NCI-H1436 treated with DMSO at 0.1 percent for 48 hours (cell line): ENCODE data around the gene NME7.
"Not testable (repeated sequence)": the region's sequence is repeated elsewhere in the genome, so short reads cannot be mapped to it uniquely, and the experiment has no call there.

Source experiments
- DNase-seq: peaks from one replicate; lab custom pipeline; 2025; lab: John Stamatoyannopoulos, UW

NME7 gene

GRCh38 chr1:169234780-169235179 is 132.8 kb downstream of the NME7 start:
- no peak for DNase-seq

DNA sequence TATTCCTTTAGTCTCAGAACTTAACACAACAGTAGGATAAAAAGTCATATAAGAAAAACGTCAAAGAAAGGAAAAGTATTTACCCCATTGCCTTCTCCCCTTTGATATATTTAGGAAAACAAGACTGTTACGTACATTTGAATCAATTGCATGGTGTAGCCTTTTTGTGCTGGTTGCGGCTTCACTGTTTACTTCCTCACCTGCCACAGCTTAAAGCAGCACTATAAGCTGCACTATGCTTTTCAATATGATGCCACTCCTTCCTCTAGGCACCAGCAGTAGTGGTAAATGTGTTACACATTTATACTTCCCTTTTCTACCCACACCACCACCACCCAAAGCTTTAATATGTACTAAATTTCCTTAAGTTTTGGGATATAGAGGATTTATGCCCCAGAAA is 150.0 kb downstream of the NME7 start:
- no peak for DNase-seq

GRCh38 chr1:169214598-169214997 is 153.0 kb downstream of the NME7 start:
- DNase-seq, result no peak

DNA sequence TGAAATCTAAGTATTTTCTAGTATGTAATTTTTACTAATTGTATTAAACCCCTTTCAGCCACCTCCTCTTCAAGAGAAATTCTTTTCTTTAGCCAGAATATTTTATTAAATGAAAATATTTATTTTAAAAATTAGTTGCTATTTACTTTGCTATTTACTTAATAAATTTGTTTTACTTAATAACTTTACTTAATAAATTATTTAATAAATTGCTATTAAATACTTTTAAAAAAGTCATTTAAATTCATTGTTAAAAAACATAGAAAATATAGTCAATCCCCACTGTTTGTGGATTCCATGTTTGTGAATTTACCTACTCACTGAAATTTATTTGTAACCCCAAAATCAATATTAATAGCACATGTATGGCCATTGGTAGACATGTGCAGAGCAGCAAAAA is 155.5 kb downstream of the NME7 start:
- DNase-seq, result no peak

- DNase-seq, result no peak
Observed at GRCh38 chr1:169207797-169208520, 159.6 kb downstream of the NME7 start.

GRCh38 chr1:169204157-169204556 is 163.4 kb downstream of the NME7 start:
- no peak for DNase-seq

GRCh38 chr1:169202791-169203665 is 164.6 kb downstream of the NME7 start:
- DNase-seq, result no peak

DNA sequence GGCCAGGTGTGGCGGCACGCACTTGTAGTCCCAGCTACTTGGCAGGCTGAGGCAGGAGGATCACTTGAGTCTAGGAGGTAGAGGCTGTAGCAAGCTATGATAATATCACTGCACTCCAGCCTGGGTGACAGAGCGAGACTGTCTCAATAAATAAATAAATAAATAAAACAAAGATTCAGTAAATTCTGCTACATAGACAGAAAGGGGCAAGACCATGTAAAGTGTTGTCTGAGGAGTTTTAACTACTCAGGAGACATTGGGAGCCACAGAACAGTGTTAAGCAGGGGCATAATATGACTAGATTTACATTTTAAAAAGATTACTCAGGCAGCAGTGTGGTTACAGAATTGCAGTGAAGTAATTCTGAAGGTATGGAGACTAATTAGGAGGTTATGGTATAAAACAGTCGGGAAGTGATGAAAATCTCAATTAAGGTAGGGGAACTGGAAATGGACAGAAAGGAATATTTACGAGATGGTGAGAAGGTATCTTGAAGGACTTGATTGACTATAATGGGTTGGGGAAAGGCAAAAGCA is 166.4 kb downstream of the NME7 start:
- DNase-seq, result no peak

GRCh38 chr1:169200319-169200718 is 167.3 kb downstream of the NME7 start:
- no peak for DNase-seq

DNA sequence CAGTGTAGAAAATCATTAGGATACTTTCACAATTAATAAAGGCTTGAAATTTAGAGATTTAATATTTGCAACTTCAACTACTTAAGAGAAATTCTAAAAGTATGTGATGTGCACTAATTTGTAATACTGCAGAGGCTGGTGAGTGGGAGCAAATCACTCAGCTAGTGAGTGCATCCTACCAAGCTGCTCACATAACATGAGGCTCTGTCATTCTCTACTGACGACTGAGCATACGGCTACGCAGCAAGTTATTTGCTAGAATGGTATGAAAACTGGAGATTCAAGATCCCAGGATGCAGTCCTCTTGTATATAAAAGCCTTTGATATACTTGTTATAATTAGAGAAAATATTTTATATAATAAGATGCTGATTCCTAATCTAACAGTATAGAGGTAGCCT is 171.0 kb downstream of the NME7 start:
- DNase-seq, result no peak

GRCh38 chr1:169196161-169196560 is 171.4 kb downstream of the NME7 start:
- no peak for DNase-seq

- DNase-seq, result no peak
Observed at GRCh38 chr1:169193191-169193850, 174.3 kb downstream of the NME7 start.

- DNase-seq, result no peak
Observed at GRCh38 chr1:169186106-169186505, 181.5 kb downstream of the NME7 start.

GRCh38 chr1:169184812-169185211 is 182.8 kb downstream of the NME7 start:
- no peak for DNase-seq

GRCh38 chr1:169180174-169180573 is 187.4 kb downstream of the NME7 start:
- DNase-seq, result no peak

GRCh38 chr1:169179431-169179830 is 188.2 kb downstream of the NME7 start:
- not testable (repeated sequence) for DNase-seq

DNA sequence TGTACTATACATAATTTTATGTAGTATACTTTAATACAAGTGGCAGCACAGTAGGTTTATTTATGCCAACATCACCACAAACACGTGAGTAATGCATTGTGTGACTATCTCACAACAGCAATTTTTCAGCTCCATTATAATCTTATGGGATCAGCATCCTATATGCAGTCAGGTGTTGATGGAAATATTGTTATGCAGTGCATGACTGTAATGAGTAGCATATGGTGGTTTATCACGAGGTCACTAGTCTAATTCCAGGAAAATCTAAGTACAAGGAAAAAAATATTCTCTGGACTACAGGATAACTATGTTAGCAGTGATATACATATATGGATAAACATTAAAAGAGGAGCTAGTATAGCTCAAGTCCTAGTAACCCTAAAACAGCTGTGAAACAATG is 192.1 kb downstream of the NME7 start:
- DNase-seq, result no peak

- DNase-seq, result no peak
Observed at GRCh38 chr1:169163059-169163458, 204.5 kb downstream of the NME7 start.

GRCh38 chr1:169161496-169162194 is 206.0 kb downstream of the NME7 start:
- DNase-seq, result no peak

GRCh38 chr1:169160845-169161495 is 206.6 kb downstream of the NME7 start:
- DNase-seq, result no peak

- no peak for DNase-seq
Observed at GRCh38 chr1:169156580-169156979, 211.0 kb downstream of the NME7 start.
